DMS153 treated with DMSO at 0.1 percent for 48 hours (cell line): Measurements from ENCODE around the gene SLC26A4.
"Not testable (repeated sequence)": the region's sequence is repeated elsewhere in the genome, so short reads cannot be mapped to it uniquely, and the experiment has no call there.

ENCODE experiments used
- DNase-seq: peaks from one replicate; lab custom pipeline; 2025; ENCODE audit not compliant: unreplicated experiment; lab: John Stamatoyannopoulos, UW

SLC26A4 gene

DNA sequence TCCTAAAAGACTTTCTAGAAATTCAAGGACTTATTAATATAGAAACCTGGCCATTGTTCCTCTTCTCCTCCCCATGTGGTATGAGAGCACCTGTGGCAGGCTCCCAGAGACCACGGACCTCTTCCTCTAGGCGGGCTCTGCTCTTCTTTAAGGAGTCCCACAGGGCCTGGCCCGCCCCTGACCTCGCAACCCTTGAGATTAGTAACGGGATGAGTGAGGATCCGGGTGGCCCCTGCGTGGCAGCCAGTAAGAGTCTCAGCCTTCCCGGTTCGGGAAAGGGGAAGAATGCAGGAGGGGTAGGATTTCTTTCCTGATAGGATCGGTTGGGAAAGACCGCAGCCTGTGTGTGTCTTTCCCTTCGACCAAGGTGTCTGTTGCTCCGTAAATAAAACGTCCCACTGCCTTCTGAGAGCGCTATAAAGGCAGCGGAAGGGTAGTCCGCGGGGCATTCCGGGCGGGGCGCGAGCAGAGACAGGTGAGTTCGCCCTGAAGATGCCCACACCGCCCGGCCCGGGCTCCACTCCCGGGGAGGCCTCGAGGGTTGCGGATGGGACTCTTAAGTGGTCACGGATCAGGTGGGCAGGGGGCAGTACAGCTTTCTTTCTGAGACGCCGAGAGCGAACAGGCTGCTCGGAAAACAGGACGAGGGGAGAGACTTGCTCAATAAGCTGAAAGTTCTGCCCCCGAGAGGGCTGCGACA, at the start of gene SLC26A4:
SLC26A4 (plus strand) TSS at position 448 of the 700 bp plus-strand sequence. CDS start 814 bp downstream, outside the sequence.
- DNase-seq = no peak

DNA sequence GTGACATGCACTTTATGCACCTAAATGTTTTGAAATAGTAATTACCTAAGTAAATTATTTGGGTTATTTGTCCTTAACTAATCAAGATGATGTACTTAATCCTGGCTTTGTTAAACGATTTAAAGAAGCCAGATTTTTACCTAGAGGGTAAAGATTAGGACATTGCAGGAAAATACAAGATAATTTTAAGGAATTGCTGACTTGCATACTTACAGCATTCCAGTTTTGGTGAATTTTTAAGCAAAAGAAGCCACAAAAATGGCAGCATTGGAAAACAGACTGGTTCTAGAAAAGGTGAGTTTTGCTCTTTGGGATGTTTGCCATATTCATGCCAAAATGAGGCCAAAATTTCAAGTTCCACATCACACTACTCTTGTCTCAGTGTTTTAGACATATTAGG, 47.2 kb upstream of the SLC26A4 start:
- no peak for DNase-seq

DNA sequence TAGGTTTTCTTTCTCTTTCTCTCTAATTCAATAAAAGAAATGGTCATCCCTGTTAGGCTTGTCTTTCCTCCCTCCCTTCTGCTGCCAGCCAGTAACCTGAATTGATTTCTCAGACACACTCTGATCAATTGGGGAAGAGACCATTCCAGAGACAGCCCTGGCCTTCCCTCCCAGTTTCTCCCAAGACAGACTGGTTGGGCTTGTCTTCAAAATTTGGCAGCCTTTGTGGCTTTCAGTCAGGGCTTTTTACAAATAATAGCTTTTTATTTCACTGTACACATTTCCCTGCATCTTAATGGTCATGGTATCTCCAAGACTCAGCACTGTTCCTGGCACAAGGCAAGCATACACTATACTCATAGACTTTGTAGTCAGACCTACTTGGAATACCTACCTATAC, 46.7 kb upstream of the SLC26A4 start:
- DNase-seq = no peak

DNA sequence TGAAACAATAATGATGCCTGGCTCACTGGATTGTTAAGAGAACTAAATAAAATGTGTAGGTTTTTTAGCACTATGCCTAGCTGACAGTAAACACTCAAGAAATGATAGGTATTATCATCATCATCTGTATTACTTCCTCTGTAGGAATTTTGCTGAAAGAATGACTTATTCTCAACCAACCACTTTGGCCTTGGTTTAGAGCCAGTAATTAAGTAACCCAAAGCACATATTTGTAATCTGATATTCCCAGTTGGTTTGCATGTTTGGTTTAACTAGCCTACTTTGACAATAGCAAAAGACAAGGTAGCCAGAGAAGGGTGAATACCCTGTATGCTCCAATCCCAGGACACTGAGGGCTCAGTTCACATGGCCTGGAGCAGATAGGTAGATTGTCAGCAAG, 46.2 kb upstream of the SLC26A4 start:
- no peak for DNase-seq

- no peak for DNase-seq
Observed at GRCh38 chr7:107615910-107616680, 44.5 kb upstream of the SLC26A4 start.

GRCh38 chr7:107622429-107622828, 38.2 kb upstream of the SLC26A4 start:
- DNase-seq = no peak

DNA sequence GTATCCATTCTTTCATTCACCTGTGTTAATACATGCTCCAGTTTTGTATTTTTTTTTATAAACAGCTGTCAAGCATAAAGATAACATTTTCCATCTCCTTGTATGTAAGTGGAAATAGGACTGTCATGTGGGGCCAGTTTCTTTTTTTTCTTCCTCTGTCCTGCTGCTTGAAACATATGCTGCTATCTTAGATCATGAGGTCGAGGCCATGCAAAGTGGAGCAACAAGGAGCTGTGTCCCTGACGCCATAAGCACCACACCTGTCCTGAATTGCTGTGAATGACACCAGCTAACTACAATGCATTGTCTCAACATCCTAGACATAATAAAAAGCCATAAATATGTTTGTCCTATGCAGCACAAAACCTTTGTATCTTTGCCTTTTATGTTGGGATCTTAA, 37.7 kb upstream of the SLC26A4 start:
- no peak for DNase-seq

- DNase-seq = no peak
Observed at GRCh38 chr7:107627002-107627401, 33.6 kb upstream of the SLC26A4 start.

DNA sequence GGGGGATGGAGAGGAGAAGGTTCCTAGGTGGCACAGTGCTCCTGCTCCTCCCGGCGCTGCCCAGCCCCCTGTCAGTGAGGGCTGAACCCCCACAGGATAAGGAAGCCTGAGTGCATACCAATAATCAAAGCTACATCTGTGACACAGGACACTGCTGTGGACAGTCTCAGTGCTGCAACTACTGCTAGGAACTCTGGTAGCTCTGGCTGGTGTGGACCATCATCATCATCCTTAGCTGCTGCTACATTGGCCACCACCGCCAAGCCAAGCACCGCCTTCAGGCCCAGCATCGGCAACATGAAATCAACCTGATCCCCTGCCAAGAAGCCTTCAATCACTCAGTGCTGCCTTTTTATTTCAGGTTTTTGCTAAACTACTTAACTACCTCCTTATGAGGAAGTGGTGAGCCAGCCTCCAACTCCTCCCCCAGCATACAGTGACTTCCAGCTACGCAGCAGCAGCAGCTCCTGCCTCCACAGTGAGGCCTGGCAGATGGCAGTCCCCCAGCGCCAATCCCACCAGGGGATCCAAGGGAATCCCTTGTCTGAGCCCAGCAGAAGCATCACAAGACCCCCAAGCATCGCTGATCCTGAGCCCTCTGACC, 32.1 kb upstream of the SLC26A4 start:
- DNase-seq = no peak

- DNase-seq = no peak
Observed at GRCh38 chr7:107630342-107630741, 30.3 kb upstream of the SLC26A4 start.

GRCh38 chr7:107631588-107632491, 28.8 kb upstream of the SLC26A4 start:
- DNase-seq = no peak

DNA sequence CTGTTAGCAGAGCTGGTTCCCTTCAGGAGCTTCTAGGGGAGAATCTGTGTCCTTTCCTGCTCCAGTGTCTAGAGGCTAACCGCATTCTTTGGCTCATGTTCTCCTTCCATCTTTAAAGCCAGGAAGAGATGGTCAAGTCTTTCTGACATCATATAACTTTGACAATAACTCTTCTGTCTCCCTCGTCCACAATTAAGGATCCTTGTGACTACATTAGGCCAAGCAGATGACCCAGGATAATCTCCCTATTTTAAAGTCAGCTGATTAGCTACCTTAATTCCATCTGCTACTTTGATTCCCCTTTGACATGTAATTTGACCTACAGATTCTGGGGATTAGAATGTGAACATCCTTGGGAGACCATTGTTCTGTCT, 28.1 kb upstream of the SLC26A4 start:
- DNase-seq = no peak

DNA sequence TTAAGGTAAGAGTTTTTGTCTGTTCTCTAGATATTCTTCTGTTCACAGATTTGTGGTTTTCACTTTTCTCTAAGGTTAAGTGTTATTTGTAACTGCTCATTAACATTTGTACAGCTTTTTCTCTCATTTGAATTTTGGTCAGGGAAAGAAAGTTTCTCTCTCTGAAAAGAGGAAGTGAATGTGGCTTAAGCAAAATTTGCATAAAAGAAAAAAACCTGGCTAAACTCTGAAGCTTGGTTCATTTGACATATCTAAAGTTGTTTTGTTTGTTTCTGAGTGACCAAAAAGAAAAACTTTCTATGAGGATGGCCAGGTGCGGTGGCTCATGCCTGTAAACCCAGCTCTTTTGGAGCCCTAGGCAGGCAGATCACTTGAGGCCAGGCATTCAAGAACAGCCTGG, 22.0 kb upstream of the SLC26A4 start:
- DNase-seq = no peak

- not testable (repeated sequence) for DNase-seq
Observed at GRCh38 chr7:107639070-107639469, 21.6 kb upstream of the SLC26A4 start.

- no peak for DNase-seq
Observed at GRCh38 chr7:107641676-107642075, 19.0 kb upstream of the SLC26A4 start.

DNA sequence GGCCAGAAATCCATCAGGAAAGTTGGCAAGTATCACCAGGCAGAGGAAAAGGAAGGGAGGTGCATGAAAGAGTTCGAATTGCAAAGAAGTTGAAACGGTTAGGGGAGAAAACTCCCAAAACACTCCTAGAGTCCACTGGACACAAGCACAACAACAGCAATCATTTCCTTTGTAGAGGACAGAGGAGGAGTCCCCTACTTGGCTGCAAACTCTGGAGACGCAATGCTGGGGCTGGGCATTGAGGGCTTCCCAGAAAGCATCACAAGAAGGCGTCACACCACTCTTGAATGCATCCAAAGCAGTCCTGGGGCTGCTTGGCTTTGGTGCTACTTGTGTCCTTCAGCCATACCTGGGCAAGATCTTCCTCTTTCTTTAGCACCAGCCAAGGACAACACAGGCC, 18.1 kb upstream of the SLC26A4 start:
- no peak for DNase-seq

DNA sequence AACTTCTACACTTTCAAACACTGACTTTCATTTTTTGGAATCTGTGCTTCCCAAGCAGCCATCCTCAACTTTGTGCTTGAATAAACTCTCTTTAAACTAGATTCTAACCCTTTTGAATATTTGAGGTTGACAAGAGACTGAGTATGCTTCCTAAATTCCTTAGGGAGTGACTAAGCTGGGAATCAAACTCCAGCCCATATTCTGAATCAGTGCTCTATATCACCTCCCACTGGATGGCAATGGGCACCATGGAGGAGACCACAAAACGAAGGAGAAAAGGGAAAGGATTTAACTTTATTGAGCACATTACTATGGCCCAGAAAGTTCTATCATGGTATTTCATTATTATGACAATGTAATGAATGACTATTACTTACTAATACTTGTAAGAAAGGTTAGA, 17.2 kb upstream of the SLC26A4 start:
- DNase-seq = no peak

DNA sequence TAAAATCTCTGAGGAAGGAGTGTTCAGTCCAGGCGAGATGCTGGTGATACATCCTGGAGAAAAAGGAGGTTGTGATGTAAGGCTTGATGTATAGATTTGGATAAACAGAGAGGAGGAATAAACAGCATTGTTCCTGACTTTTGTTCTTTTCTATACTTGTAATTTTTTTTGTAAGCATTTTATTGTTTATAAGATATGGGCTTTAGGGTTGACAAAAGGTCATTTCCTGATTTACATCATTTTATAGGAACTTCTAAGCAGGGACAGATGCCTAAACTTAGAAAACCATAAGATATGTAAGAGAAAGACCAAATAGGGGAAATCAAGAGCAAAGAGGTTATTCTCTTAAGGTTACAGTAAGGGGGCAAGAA, 16.7 kb upstream of the SLC26A4 start:
- no peak for DNase-seq

DNA sequence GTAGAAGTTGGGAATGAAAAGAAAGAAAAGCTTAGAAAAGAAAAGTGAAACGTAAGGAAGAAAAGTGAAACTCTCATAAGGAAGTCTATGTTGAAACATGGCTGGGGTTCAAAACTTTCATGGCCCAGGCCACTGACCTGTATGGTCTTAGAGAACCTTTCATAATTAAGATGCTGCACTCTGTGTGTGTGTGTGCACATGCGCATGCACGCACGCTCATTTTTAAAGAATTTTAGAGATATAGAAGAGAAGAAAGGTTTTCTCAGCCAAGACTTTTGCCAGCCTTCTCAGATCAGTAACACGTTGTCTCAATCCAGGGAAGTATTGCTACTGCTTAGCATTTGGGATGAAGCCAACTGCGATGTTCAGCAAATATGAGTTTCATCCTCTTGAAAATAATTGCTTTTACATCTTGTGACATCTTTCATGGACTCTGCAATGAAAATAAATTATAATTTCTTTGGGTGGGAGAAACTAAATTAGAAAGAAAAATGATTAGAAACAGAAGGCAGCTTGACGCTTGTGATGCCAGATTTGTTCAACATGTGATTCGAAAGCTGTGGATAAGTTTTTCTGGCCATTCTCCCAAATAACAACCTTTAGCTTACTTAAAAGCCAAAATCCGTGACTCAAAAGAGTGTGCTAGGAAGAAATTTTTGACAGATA, 16.2 kb upstream of the SLC26A4 start:
- DNase-seq = no peak

GRCh38 chr7:107652642-107653041, 8.0 kb upstream of the SLC26A4 start:
- no peak for DNase-seq

DNA sequence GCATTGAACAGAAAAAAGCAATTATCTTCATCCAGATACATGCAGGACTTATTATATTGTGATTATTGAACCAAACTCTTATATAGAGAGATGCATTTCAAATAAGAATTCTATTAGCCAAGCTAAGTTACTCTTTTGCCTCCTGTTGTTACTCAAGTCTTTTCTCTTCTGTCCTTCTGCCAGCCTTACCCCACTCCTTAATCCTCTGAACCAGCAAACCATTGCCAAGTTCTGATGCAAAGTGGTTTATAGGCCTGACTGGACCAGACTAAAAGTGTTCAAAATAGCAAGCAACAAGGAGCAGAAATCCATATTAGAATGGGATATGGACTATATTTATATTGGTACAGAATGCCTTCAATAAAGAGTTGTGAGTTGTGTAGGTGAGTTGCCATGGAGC, 2.2 kb upstream of the SLC26A4 start:
- DNase-seq = no peak
